NAMALWA (cell line): ENCODE data around the gene RCL1.
A peak's percentile ranks its signal among the peaks of the same experiment; 100 is the strongest.
"Not testable (repeated sequence)": the region's sequence is repeated elsewhere in the genome, so short reads cannot be mapped to it uniquely, and the experiment has no call there.

ENCODE experiments used
- DNase-seq: peaks from one replicate; pipeline ENCODE4 v3.0.0-alpha.2; 2015; ENCODE audit warnings: low spot score

The RCL1 gene

GRCh38 chr9:4792572-4793458 is at the start of gene RCL1:
RCL1 (plus strand) TSS chr9:4792944; CDS start chr9:4793092, 148 bp downstream.
- DNase-seq: peak; percentile 97

- no peak for DNase-seq
These were observed 49.4 kb upstream of the RCL1 start for GRCh38 chr9:4743131-4743875.

GRCh38 chr9:4746278-4747030 is 46.3 kb upstream of the RCL1 start:
- no peak for DNase-seq

GRCh38 chr9:4748612-4749011 is 44.1 kb upstream of the RCL1 start:
- DNase-seq: no peak

GRCh38 chr9:4750023-4750673 is 42.6 kb upstream of the RCL1 start:
- peak; percentile 73 for DNase-seq

- DNase-seq: not testable (repeated sequence)
These were observed 38.2 kb upstream of the RCL1 start for GRCh38 chr9:4754530-4754929.

- DNase-seq: no peak
These were observed 37.6 kb upstream of the RCL1 start for GRCh38 chr9:4755026-4755609.

- DNase-seq: no peak
These were observed 36.3 kb upstream of the RCL1 start for GRCh38 chr9:4756420-4756819.

- no peak for DNase-seq
These were observed 32.6 kb upstream of the RCL1 start for GRCh38 chr9:4760122-4760521.

- peak; percentile 87 for DNase-seq
These were observed 30.4 kb upstream of the RCL1 start for GRCh38 chr9:4762108-4762885.

- no peak for DNase-seq
These were observed 29.7 kb upstream of the RCL1 start for GRCh38 chr9:4762886-4763541.

- DNase-seq: no peak
These were observed 28.7 kb upstream of the RCL1 start for GRCh38 chr9:4764033-4764432.

GRCh38 chr9:4768681-4769080 is 24.1 kb upstream of the RCL1 start:
- no peak for DNase-seq

- no peak for DNase-seq
These were observed 23.2 kb upstream of the RCL1 start for GRCh38 chr9:4769321-4770080.

GRCh38 chr9:4771788-4772187 is 21.0 kb upstream of the RCL1 start:
- no peak for DNase-seq

GRCh38 chr9:4774209-4774608 is 18.5 kb upstream of the RCL1 start:
- no peak for DNase-seq

- not testable (repeated sequence) for DNase-seq
These were observed 17.8 kb upstream of the RCL1 start for GRCh38 chr9:4774958-4775357.

GRCh38 chr9:4780651-4781050 is 12.1 kb upstream of the RCL1 start:
- DNase-seq: no peak

- no peak for DNase-seq
These were observed 11.3 kb upstream of the RCL1 start for GRCh38 chr9:4781408-4781807.
